ENCODE data around the gene LYPD6.

GRCh38 chr2:149375801-149376361, 45.5 kb downstream of the LYPD6 start:
- TF ChIP-seq POLR2AphosphoS5 (IDR thresholded peaks at IDR 0.05) (no peak), POLR2A (IDR thresholded peaks at IDR 0.05) (no peak)
- TF ChIP-seq, protein P1, sequence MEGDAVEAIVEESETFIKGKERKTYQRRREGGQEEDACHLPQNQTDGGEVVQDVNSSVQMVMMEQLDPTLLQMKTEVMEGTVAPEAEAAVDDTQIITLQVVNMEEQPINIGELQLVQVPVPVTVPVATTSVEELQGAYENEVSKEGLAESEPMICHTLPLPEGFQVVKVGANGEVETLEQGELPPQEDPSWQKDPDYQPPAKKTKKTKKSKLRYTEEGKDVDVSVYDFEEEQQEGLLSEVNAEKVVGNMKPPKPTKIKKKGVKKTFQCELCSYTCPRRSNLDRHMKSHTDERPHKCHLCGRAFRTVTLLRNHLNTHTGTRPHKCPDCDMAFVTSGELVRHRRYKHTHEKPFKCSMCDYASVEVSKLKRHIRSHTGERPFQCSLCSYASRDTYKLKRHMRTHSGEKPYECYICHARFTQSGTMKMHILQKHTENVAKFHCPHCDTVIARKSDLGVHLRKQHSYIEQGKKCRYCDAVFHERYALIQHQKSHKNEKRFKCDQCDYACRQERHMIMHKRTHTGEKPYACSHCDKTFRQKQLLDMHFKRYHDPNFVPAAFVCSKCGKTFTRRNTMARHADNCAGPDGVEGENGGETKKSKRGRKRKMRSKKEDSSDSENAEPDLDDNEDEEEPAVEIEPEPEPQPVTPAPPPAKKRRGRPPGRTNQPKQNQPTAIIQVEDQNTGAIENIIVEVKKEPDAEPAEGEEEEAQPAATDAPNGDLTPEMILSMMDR (IDR thresholded peaks at IDR 0.05): no peak
